Thymus (tissue), 11 donors: ENCODE results near the gene MALT1. TPM values are rescaled to one million over a fixed set of nuclear protein-coding genes. Genes with fewer than 3 reads are reported as not detected.

Experiments used
- DNase-seq, 9 donors: peaks; one replicate each; pipeline ENCODE4 v3.0.0-alpha.2; 2013; ENCODE audit warnings: low spot score in 9 of 9, low read depth in 6 of 9, missing footprints in 1 of 9
- H3K27ac ChIP-seq, 2 donors: one replicate each; pipeline ENCODE4 v1.5.1; 2013; ENCODE audit warnings: control low read depth in 1 of 2, low read depth in 1 of 2, low read length in 1 of 2, mild to moderate bottlenecking in 1 of 2, moderate library complexity in 1 of 2
- H3K27me3 ChIP-seq, 2 donors: one replicate each; pipeline ENCODE4 v1.5.1; 2013; ENCODE audit warnings: low read length in 1 of 2; ENCODE audit not compliant: control insufficient read depth in 2 of 2, insufficient read depth in 1 of 2
- H3K36me3 ChIP-seq, 2 donors: one replicate each; pipeline ENCODE4 v1.5.1; 2013; ENCODE audit warnings: low read length in 1 of 2, mild to moderate bottlenecking in 1 of 2, moderate library complexity in 1 of 2; ENCODE audit not compliant: control insufficient read depth in 2 of 2, insufficient read depth in 2 of 2
- H3K4me1 ChIP-seq, 2 donors: one replicate each; pipeline ENCODE4 v1.5.1; 2013; ENCODE audit warnings: low read length in 2 of 2; ENCODE audit not compliant: control insufficient read depth in 2 of 2, insufficient read depth in 2 of 2
- H3K4me3 ChIP-seq, 2 donors: one replicate each; pipeline ENCODE4 v1.5.1; 2013; ENCODE audit warnings: low read length in 2 of 2, control low read depth in 1 of 2, mild to moderate bottlenecking in 1 of 2
- H3K9me3 ChIP-seq, 2 donors: one replicate each; pipeline ENCODE4 v1.5.1; 2013; ENCODE audit warnings: low read length in 1 of 2, mild to moderate bottlenecking in 1 of 2; ENCODE audit not compliant: control insufficient read depth in 2 of 2, insufficient read depth in 1 of 2
- WGBS: extraction: QIAGEN DNeasy Blood & Tissue Kit; methylation state at CpG from one replicate; pipeline ENCODE4 v1.1.7; 2013; 5-methylcytosine and 5-hydroxymethylcytosine counted together
- polyA plus RNA-seq: library from polyadenylated mRNA; stranded (reverse); fragments of 200-250 nt; gene quantifications from one replicate; pipeline ENCODE4 v1.2.3, GENCODE V29; 2013
- total RNA-seq: library from RNA; stranded (reverse); fragments of 120-200 nt; gene quantifications from one replicate; pipeline ENCODE4 v1.2.4, GENCODE V29; 2013
- donor health status: healthy.

Gene MALT1
- total and polyA plus RNA-seq, 2 donors = 35.2 to 40.0 TPM

GRCh38 chr18:58714259-58714658 lies 43.0 kb downstream of the MALT1 start:
- Histone ChIP-seq H3K36me3 (no peaks in the 10 kb centered on the region), H3K4me1 (no peaks in the 10 kb centered on the region), H3K9me3 (no peaks in the 10 kb centered on the region), H3K27ac (peak overlapping the region in 1 of 2 donors; percentile 46), H3K27me3 (no peaks in the 10 kb centered on the region), H3K4me3 (no peak overlapping the region)
- WGBS = 85% methylated on average over 3 of the region's 3 CpGs
- DNase-seq = peak in 1 of 9 donors; percentile 35

GRCh38 chr18:58714821-58715220 lies 43.6 kb downstream of the MALT1 start:
- no peak overlapping the region for H3K4me3 ChIP-seq
- H3K36me3 ChIP-seq = no peaks in the 10 kb centered on the region
- no peaks in the 10 kb centered on the region for H3K4me1 ChIP-seq
- no peak for DNase-seq
- no peaks in the 10 kb centered on the region for H3K9me3 ChIP-seq
- peak overlapping the region in 1 of 2 donors; percentile 6 for H3K27ac ChIP-seq
- 96% methylated on average over 1 of the region's 1 CpG for WGBS
- no peaks in the 10 kb centered on the region for H3K27me3 ChIP-seq

GRCh38 chr18:58715540-58715939 lies 44.3 kb downstream of the MALT1 start:
- Histone ChIP-seq H3K27ac (no peak overlapping the region), H3K4me1 (no peaks in the 10 kb centered on the region), H3K36me3 (no peaks in the 10 kb centered on the region), H3K9me3 (no peaks in the 10 kb centered on the region), H3K4me3 (no peak overlapping the region), H3K27me3 (no peaks in the 10 kb centered on the region)
- no peak for DNase-seq
- 9% methylated on average over 2 of the region's 2 CpGs for WGBS

- peak in 7 of 9 donors; percentile 28 to 75 (median 54) for DNase-seq
- no peaks in the 10 kb centered on the region for H3K36me3 ChIP-seq
- peak overlapping the region in 1 of 2 donors; percentile 12 for H3K27ac ChIP-seq
These were observed 44.9 kb downstream of the MALT1 start for GRCh38 chr18:58716060-58716756.

GRCh38 chr18:58721566-58722239 lies 50.4 kb downstream of the MALT1 start:
- Histone ChIP-seq H3K27ac (peak overlapping the region in 1 of 2 donors; percentile 64), H3K27me3 (no peaks in the 10 kb centered on the region), H3K4me3 (no peak overlapping the region), H3K9me3 (no peaks in the 10 kb centered on the region), H3K36me3 (no peaks in the 10 kb centered on the region), H3K4me1 (peaks cover 0 to 5% of the 10 kb centered on the region in 2 donors)
- 61% methylated on average over 9 of the region's 9 CpGs for WGBS
- DNase-seq = peak in 6 of 9 donors; percentile 26 to 73 (median 50)

More at GRCh38 chr18:58716060-58716756, 44.9 kb downstream of the MALT1 start:
- WGBS = 10% methylated on average over 4 of the region's 4 CpGs
- Histone ChIP-seq H3K9me3 (no peaks in the 10 kb centered on the region), H3K27me3 (no peaks in the 10 kb centered on the region), H3K4me1 (no peaks in the 10 kb centered on the region), H3K4me3 (no peak overlapping the region)

GRCh38 chr18:58723810-58724602 lies 52.7 kb downstream of the MALT1 start:
- Histone ChIP-seq H3K9me3 (no peaks in the 10 kb centered on the region), H3K27me3 (no peaks in the 10 kb centered on the region), H3K4me1 (peaks cover 0 to 5% of the 10 kb centered on the region in 2 donors), H3K4me3 (no peak overlapping the region), H3K36me3 (no peaks in the 10 kb centered on the region), H3K27ac (no peak overlapping the region)
- no peak for DNase-seq
- WGBS = 95% methylated on average over 3 of the region's 3 CpGs

GRCh38 chr18:58726671-58727070 lies 55.4 kb downstream of the MALT1 start:
- 99% methylated on average over 6 of the region's 6 CpGs for WGBS
- Histone ChIP-seq H3K4me1 (peaks cover 0 to 4% of the 10 kb centered on the region in 2 donors), H3K36me3 (no peaks in the 10 kb centered on the region), H3K27me3 (no peaks in the 10 kb centered on the region), H3K27ac (no peak overlapping the region), H3K9me3 (no peaks in the 10 kb centered on the region), H3K4me3 (no peak overlapping the region)
- no peak for DNase-seq

GRCh38 chr18:58727776-58728500 lies 56.7 kb downstream of the MALT1 start:
- H3K36me3 ChIP-seq = no peaks in the 10 kb centered on the region
- 98% methylated on average over 6 of the region's 6 CpGs for WGBS
- H3K4me1 ChIP-seq = no peaks in the 10 kb centered on the region
- DNase-seq = no peak
- H3K27me3 ChIP-seq = no peaks in the 10 kb centered on the region
- H3K4me3 ChIP-seq = no peak overlapping the region
- no peak overlapping the region for H3K27ac ChIP-seq
- no peaks in the 10 kb centered on the region for H3K9me3 ChIP-seq
